Measurements from ENCODE around the gene RAX2. TPM values are rescaled to one million over a fixed set of nuclear protein-coding genes. Genes with fewer than 3 reads are reported as not detected.

Gene RAX2
- total RNA-seq, 1 experiment from 2014 or later: not detected

GRCh38 chr19:3740431-3740830, 31.6 kb downstream of the RAX2 start:
- intact Hi-C loops (cut with micrococcal nuclease; ENCODE audit: unreplicated experiment): no loop called here
- peaks cover 2% of the 10 kb centered on the region for H3K36me3 ChIP-seq (ENCODE audit: control insufficient read depth, insufficient read depth, low read length)
- H3K9me3 ChIP-seq: no peaks in the 10 kb centered on the region
- ChIA-PET CTCF (interaction anchor here (0.6 kb wide), 1 partner anchor 301 kb away, joined by 3 read pairs; no protein-coding TSS in a partner anchor), POLR2A (no interaction called here)
- Mint-ChIP-seq H3K4me1 (ENCODE audit: low read depth, unreplicated experiment) (no peaks in the 10 kb centered on the region), H3K4me3 (ENCODE audit: unreplicated experiment) (no peak overlapping the region), H3K9me3 (ENCODE audit: unreplicated experiment) (no peaks in the 10 kb centered on the region), H3K27ac (ENCODE audit: unreplicated experiment) (no peak overlapping the region), H3K36me3 (ENCODE audit: insufficient read depth, unreplicated experiment) (peaks cover 23% of the 10 kb centered on the region), H3K27me3 (ENCODE audit: insufficient read depth, unreplicated experiment) (no peaks in the 10 kb centered on the region)
- no peak for DNase-seq
- no peak overlapping the region for H3K4me3 ChIP-seq (ENCODE audit: low read depth, low read length)
- TF ChIP-seq, protein P1, sequence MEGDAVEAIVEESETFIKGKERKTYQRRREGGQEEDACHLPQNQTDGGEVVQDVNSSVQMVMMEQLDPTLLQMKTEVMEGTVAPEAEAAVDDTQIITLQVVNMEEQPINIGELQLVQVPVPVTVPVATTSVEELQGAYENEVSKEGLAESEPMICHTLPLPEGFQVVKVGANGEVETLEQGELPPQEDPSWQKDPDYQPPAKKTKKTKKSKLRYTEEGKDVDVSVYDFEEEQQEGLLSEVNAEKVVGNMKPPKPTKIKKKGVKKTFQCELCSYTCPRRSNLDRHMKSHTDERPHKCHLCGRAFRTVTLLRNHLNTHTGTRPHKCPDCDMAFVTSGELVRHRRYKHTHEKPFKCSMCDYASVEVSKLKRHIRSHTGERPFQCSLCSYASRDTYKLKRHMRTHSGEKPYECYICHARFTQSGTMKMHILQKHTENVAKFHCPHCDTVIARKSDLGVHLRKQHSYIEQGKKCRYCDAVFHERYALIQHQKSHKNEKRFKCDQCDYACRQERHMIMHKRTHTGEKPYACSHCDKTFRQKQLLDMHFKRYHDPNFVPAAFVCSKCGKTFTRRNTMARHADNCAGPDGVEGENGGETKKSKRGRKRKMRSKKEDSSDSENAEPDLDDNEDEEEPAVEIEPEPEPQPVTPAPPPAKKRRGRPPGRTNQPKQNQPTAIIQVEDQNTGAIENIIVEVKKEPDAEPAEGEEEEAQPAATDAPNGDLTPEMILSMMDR (IDR thresholded peaks at IDR 0.05; ENCODE audit: insufficient read depth in 1 of 2, low read depth in 1 of 2, low read length in 1 of 2, severe bottlenecking in 1 of 2, unreplicated experiment in 1 of 2): no peak
- no TSS peak for BruUV-seq (replicated peaks)
- H3K27me3 ChIP-seq (replicated peaks; ENCODE audit: control insufficient read depth, insufficient read depth, low read length): no peaks in the 10 kb centered on the region
- H3K4me1 ChIP-seq: no peaks in the 10 kb centered on the region

GRCh38 chr19:3738477-3739220, 33.4 kb downstream of the RAX2 start:
- no peak overlapping the region for H3K4me3 Mint-ChIP-seq (ENCODE audit: unreplicated experiment)
- Histone ChIP-seq H3K4me3 (ENCODE audit: low read depth, low read length) (no peak overlapping the region), H3K27me3 (replicated peaks; ENCODE audit: control insufficient read depth, insufficient read depth, low read length) (no peaks in the 10 kb centered on the region), H3K36me3 (ENCODE audit: control insufficient read depth, insufficient read depth, low read length) (peaks cover 4% of the 10 kb centered on the region), H3K9me3 (no peaks in the 10 kb centered on the region), H3K4me1 (no peaks in the 10 kb centered on the region)
- H3K4me1 Mint-ChIP-seq (ENCODE audit: low read depth, unreplicated experiment): no peaks in the 10 kb centered on the region
- TF ChIP-seq, protein P1 (IDR thresholded peaks at IDR 0.05; ENCODE audit: insufficient read depth in 1 of 2, low read depth in 1 of 2, low read length in 1 of 2, severe bottlenecking in 1 of 2, unreplicated experiment in 1 of 2): no peak
- ChIA-PET CTCF (no interaction called here), POLR2A (no interaction called here)
- intact Hi-C loops (cut with micrococcal nuclease; ENCODE audit: unreplicated experiment): no loop called here
- BruUV-seq (replicated peaks): no TSS peak
- no peaks in the 10 kb centered on the region for H3K9me3 Mint-ChIP-seq (ENCODE audit: unreplicated experiment)
- H3K36me3 Mint-ChIP-seq (ENCODE audit: insufficient read depth, unreplicated experiment): peaks cover 20% of the 10 kb centered on the region
- H3K27me3 Mint-ChIP-seq (ENCODE audit: insufficient read depth, unreplicated experiment): no peaks in the 10 kb centered on the region
- no peak overlapping the region for H3K27ac Mint-ChIP-seq (ENCODE audit: unreplicated experiment)
- DNase-seq: no peak

- no peaks in the 10 kb centered on the region for H3K4me1 ChIP-seq
- Mint-ChIP-seq H3K27ac (ENCODE audit: unreplicated experiment) (no peak overlapping the region), H3K9me3 (ENCODE audit: unreplicated experiment) (no peaks in the 10 kb centered on the region), H3K4me3 (ENCODE audit: unreplicated experiment) (no peak overlapping the region), H3K4me1 (ENCODE audit: low read depth, unreplicated experiment) (no peaks in the 10 kb centered on the region), H3K36me3 (ENCODE audit: insufficient read depth, unreplicated experiment) (peaks cover 20% of the 10 kb centered on the region), H3K27me3 (ENCODE audit: insufficient read depth, unreplicated experiment) (no peaks in the 10 kb centered on the region)
- ChIA-PET POLR2A (no interaction called here), CTCF (no interaction called here)
- no peak for DNase-seq
- TF ChIP-seq, protein P1 (IDR thresholded peaks at IDR 0.05; ENCODE audit: insufficient read depth in 1 of 2, low read depth in 1 of 2, low read length in 1 of 2, severe bottlenecking in 1 of 2, unreplicated experiment in 1 of 2): no peak
- H3K27me3 ChIP-seq (replicated peaks; ENCODE audit: control insufficient read depth, insufficient read depth, low read length): no peaks in the 10 kb centered on the region
- intact Hi-C loops (cut with micrococcal nuclease; ENCODE audit: unreplicated experiment): no loop called here
- no TSS peak for BruUV-seq (replicated peaks)
- peaks cover 5% of the 10 kb centered on the region for H3K36me3 ChIP-seq (ENCODE audit: control insufficient read depth, insufficient read depth, low read length)
- no peak overlapping the region for H3K4me3 ChIP-seq (ENCODE audit: low read depth, low read length)
- H3K9me3 ChIP-seq: no peaks in the 10 kb centered on the region
These were observed 34.4 kb downstream of the RAX2 start for GRCh38 chr19:3737487-3738205.

Data from Caco-2 (cell line).